Tibial nerve (tissue), 4 donors: ENCODE measurements around the gene IPMK.

Experiments used
- CTCF ChIP-seq, 5 experiments: fragments of 200-600 bp in 3 of 5; fragments of 450-650 bp in 2 of 5; sonication (generic) in 3 of 5; IDR thresholded peaks; one replicate each; pipeline ENCODE4 v1.5.1; 2016 to 2019; ENCODE audit warnings: antibody characterized with exemption in 5 of 5, mild to moderate bottlenecking in 3 of 5, moderate library complexity in 2 of 5
- EP300 ChIP-seq, 2 donors: sonication (generic); formaldehyde crosslinking; IDR thresholded peaks; one replicate each; pipeline ENCODE4 v1.6.1; 2017; ENCODE audit warnings: antibody characterized with exemption in 2 of 2, mild to moderate bottlenecking in 1 of 2
- POLR2A ChIP-seq, 2 donors: fragments of 450-650 bp; IDR thresholded peaks; one replicate each; pipeline ENCODE4 v1.6.1; 2017; ENCODE audit warnings: antibody characterized with exemption in 2 of 2, mild to moderate bottlenecking in 2 of 2, moderate library complexity in 2 of 2

DNA sequence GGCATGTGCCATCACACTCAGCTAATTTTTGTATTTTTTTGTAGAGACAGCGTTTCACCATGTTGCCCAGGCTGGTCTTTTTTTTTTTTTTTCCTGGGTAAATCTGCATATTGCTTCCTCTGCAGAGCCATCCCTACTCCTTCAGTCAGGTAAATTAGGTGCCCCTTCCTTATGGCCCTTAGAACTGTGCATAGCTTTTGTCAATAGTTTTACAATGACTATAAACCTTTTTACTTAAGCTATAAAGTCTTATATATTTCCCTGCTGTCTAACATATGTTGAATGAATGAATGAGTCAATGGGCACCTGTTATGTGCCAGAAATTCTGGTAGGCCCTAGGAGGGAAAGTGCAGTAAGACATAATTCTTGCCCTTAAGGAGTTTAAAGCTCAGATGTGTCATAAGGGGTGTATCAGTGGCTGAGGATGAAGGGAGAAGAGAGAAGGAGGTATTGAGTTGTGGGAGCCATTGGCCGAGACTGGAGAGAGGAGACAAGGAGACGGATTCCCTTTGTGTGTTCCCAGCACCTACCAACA lies 36.5 kb upstream of the IPMK start:
- no peak for TF ChIP-seq POLR2A (IDR thresholded peaks at IDR 0.05)
- no peak for TF ChIP-seq CTCF (IDR thresholded peaks at IDR 0.05)
- TF ChIP-seq EP300 (IDR thresholded peaks at IDR 0.05): no peak
